Occipital lobe (tissue), 2 donors: Measurements from ENCODE around the gene PIK3AP1. TPM values are rescaled to one million over a fixed set of nuclear protein-coding genes. Genes with fewer than 3 reads are reported as not detected.
"Not testable (repeated sequence)": the region's sequence is repeated elsewhere in the genome, so short reads cannot be mapped to it uniquely, and the experiment has no call there.

Experiments used
- DNase-seq: peaks from one replicate; lab custom pipeline; 2025; lab: John Stamatoyannopoulos, UW
- total RNA-seq: library from RNA; depleted of rRNA; stranded (reverse); fragments of >200 nt; gene quantifications from one replicate; pipeline ENCODE4 v1.2.3, GENCODE V29; 2014

Gene PIK3AP1
- total RNA-seq, 1 donor from 2014 or later: 5.6 TPM

- DNase-seq: no peak
Observed at GRCh38 chr10:96696845-96697425, 23.4 kb downstream of the PIK3AP1 start.

GRCh38 chr10:96695975-96696634 is 24.2 kb downstream of the PIK3AP1 start:
- no peak for DNase-seq

- DNase-seq: no peak
Observed at GRCh38 chr10:96695366-96695765, 24.9 kb downstream of the PIK3AP1 start.

GRCh38 chr10:96693431-96693830 is 26.9 kb downstream of the PIK3AP1 start:
- DNase-seq: no peak

DNA sequence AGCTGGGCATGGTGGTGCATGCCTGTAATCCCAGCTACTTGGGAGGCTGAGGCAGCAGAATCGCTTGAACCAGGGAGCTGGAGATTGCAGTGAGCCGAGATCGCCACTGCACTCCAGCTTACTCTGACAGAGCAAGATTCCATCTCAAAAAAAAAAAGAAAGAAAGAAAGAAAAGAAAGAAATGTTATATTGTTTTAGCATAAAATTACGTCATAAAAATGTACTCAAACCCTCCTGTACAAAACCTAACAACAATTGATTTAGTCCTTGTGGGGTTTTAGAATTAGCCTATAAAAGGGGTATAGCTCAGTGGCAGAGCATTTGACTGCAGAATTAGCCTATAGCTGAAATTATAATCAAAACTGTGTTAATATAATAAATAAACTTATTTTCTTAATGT is 27.9 kb downstream of the PIK3AP1 start:
- no peak for DNase-seq

DNA sequence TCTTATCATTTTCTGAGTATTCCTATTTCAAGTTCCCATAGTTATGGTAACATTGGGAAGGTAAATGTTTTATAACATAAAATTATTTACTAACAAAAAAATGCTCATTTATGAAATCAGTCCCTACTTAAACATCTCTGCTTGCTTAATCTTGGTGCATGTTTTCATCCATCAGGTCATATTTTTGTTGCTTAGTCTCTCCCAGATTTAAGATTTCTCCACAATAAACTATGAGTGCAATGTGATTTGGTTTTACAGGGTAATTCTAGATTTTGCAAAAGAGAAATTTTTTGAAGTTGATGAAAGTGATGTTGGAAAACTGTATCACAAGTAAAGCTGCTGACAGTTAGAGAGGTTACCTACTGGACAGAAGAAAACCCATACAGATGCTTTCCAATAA is 28.6 kb downstream of the PIK3AP1 start:
- no peak for DNase-seq

DNA sequence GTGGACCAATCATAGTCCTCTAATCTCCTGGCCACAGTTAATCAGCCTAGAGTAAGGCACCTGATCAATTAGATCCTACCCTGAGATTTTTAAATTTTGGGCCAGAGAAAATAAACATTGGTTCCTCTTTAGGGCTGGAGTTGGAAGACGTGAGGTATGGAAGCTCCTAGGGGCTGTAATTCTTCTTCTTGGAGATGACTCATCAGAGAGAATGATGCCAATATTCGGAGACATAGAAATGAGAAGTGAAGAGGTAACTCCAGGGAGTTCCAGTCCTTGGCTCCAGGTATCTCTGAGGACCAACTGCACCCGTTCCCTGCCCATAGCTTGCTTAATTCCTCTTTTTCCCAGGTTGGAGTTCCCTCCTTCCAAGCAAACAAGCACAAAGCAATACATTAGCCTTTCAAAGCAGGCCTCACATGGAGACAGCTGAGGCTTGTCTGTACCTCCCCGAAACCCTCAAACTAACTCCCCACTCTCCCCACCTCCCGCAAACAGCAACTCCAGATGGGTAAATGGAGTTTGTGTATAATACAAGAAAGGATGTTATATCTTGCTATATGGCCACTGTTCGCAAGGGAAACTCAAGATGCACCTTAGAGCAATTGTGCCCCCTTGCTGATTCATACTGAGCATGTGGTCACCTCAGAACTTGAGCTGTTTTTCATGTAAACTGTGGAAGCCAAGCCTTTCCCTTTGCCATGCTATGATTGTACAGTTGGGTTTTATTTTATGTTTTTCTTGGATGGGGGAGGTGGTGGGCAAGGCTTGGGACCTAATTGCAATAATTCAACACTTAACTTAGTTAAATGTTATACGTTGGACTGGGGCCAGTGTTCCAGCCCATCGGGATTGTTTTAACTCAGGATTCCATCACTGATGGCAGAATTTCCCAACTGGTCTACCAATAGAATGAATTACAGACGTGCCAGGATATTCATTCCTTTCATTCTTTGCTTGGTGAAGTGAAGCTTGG is 29.3 kb downstream of the PIK3AP1 start:
- no peak for DNase-seq

GRCh38 chr10:96688789-96689188 is 31.5 kb downstream of the PIK3AP1 start:
- DNase-seq: no peak

DNA sequence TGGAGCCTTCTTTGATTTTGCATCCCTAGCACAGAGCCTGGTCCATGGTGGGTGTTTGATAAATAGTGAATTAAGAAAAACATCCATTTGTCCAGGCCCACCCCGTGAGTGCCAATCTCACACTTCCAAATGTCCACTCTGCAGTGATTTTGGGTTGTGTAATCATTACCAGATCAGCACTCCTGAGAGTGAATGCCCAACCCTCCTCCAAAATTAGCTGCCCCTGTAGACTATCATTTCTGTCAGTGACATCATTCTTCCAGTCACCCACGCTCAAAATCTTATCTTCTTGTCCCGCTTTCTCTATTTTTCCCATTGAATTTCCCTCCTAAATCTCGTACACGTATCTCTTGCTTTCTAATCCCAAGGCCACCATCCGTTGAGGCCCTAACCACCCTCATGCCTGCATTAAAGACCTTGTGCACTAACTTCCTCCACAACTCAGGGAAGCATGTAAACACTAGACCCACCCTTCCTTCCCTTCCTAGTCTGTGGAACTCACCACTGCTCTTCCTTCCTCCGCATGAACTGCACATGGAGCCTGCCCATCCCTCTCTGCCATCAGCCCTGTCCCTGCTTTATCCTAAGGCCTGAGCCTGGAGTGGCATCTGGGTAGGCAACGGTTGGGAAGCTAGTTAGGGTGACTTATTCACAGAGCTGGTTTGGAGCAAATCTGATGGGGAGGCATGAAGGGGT is 32.8 kb downstream of the PIK3AP1 start:
- no peak for DNase-seq

GRCh38 chr10:96686514-96686913 is 33.8 kb downstream of the PIK3AP1 start:
- no peak for DNase-seq

GRCh38 chr10:96685306-96685705 is 35.0 kb downstream of the PIK3AP1 start:
- DNase-seq: no peak

GRCh38 chr10:96684826-96685225 is 35.5 kb downstream of the PIK3AP1 start:
- DNase-seq: no peak

DNA sequence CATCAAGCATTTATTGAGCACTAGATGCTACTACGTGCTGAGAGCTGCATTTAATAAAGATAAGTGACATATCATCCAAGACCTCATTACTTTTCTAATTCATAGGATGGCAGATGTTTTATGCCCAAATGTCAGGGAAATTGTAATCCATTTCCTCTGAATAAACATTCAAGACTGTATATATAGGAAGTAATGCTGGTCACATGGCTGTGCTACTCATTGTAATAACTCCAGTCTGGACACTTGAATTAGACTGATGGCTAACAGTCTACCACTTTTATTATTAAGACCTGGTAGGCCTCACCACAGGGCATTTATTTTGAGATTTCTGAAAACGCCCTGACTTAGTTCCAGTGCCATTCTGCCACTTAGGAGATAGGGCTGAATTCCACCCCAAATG is 36.6 kb downstream of the PIK3AP1 start:
- DNase-seq: no peak

DNA sequence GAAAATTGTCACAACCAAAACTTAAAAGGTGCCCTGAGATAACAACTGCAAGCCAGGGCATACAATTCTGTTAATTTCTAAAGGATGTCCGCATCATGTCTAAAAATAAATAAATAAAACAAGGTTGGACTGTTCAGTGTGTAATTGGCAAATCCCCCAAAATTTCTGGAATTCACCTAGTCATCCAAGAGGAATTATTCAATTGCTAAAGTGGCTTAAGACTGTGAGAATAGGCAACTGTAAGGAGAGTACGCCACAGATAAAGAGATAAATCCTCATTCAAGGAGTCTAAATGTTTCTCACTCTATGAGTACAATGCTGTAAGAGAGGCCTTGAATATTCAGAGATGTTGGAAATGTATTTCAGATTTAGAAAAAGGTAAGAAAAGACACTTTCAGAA is 37.2 kb downstream of the PIK3AP1 start:
- DNase-seq: no peak

- no peak for DNase-seq
Observed at GRCh38 chr10:96681524-96681923, 38.8 kb downstream of the PIK3AP1 start.

DNA sequence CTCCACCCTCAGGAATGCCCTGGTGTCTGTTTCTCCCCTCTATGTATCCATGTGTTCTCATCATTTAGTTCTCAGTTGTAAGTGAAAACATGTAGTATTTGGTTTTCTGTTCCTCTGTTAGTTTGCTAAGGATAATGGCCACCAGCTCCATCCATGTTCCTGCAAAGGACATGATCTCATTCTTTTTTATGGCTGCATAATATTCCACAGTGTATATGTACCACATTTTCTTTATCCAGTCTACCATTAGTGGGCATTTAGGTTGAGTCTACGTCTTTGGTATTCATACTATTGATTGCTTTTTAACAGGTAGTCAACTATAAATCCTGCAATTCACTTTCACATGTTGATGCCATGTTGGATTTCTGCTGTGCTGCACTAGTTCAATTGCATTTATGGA is 39.9 kb downstream of the PIK3AP1 start:
- DNase-seq: not testable (repeated sequence)

- DNase-seq: no peak
Observed at GRCh38 chr10:96678725-96679124, 41.6 kb downstream of the PIK3AP1 start.

GRCh38 chr10:96676272-96677112 is 43.8 kb downstream of the PIK3AP1 start:
- DNase-seq: no peak

DNA sequence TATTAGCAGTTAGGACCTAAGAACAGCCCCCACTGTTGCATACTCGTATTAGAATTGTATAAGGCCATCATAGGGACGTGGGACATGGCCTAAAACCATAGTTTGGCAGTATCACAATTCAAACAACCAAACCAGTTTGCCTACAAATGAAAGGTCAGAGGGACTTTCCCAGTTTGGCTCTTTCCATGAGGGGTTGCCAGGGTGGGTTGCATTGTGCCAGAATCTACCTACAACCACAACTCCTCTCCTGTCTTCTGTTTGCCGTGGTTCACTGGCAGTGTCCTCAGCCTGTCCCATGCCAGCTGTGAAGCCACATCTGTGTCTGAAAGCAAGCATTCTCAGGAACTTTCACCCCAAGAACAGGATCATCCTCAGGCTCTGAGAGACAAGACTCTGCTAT is 44.5 kb downstream of the PIK3AP1 start:
- no peak for DNase-seq

- no peak for DNase-seq
Observed at GRCh38 chr10:96673318-96674099, 46.8 kb downstream of the PIK3AP1 start.
